ENCODE measurements around the gene HBM. TPM values are rescaled to one million over a fixed set of nuclear protein-coding genes. Genes with fewer than 3 reads are reported as not detected.
"Not testable (repeated sequence)": the region's sequence is repeated elsewhere in the genome, so short reads cannot be mapped to it uniquely, and the experiment has no call there.

Gene HBM, protein sequence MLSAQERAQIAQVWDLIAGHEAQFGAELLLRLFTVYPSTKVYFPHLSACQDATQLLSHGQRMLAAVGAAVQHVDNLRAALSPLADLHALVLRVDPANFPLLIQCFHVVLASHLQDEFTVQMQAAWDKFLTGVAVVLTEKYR
- 1 to 10 TPM in 1 of 2 donors, under 1 TPM in 1; 0.90 to 1.5 TPM for total RNA-seq
- long read RNA-seq, donor 1, result 0 reads
- long read RNA-seq, donor 2, result 0 reads

GRCh38 chr16:165539-166374, at the start of gene HBM:
Gene HBM, plus strand, starts transcription at chr16:165978. Its CDS starts 20 bp downstream, at chr16:165998.
- no peak for DNase-seq (ENCODE audit: low spot score)
- intact Hi-C loops (cut with DNase I), result no loop called here

GRCh38 chr16:116015-116414, 49.8 kb upstream of the HBM start:
- intact Hi-C loops (cut with DNase I), result no loop called here
- peak; percentile 70 for DNase-seq (ENCODE audit: low spot score)

DNA sequence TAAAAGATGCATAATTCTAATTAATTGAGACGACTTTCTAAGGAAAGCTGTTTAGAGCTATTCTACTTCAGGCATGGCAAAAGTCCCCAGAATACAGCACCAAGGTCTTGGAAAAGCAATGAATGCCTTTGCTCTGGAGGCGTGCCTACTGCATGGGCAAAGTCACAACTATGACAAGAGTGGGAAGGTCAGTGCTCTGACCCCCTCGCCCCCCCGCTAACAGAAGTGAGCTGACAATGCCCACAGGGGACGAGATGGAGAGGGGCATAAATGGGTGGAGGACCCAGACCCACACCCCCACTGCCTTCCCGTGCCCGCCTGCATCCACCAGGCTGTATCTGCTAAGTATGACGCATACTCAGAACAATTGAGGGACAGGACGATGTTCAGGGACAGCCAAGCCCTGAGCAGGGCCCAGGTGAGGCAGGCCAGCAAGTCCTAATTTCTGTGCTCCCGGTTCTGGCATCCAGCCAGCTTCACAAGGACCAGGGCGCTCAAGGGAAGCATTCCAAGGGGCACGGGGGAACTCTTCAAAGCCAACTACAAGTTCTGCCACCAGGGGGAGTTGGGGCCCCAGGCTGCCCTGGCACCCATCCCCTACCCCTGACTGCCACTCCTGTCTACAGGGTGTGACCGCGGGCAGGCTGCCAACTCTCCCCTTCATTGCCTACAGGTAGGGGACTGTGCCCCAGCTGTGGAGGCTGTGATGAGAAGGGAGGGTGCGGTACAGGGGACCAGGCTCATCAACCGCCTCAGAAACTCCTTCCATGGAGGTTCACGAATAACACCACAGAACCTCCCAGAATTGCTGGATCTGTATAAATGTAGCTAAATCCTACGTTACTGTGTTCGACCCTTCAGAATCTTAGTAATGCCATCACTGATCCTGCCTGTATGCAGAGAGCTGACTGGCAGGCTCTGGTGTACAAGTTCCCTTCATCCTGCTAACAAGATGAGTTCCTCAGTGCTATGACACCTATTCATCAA, 48.1 kb upstream of the HBM start:
- no peak for DNase-seq (ENCODE audit: low spot score)
- intact Hi-C loops (cut with DNase I), result no loop called here

GRCh38 chr16:118857-119256, 46.9 kb upstream of the HBM start:
- intact Hi-C loops (cut with DNase I), result no loop called here
- no peak for DNase-seq (ENCODE audit: low spot score)

GRCh38 chr16:119295-119694, 46.5 kb upstream of the HBM start:
- no peak for DNase-seq (ENCODE audit: low spot score)
- intact Hi-C loops (cut with DNase I), result no loop called here

DNA sequence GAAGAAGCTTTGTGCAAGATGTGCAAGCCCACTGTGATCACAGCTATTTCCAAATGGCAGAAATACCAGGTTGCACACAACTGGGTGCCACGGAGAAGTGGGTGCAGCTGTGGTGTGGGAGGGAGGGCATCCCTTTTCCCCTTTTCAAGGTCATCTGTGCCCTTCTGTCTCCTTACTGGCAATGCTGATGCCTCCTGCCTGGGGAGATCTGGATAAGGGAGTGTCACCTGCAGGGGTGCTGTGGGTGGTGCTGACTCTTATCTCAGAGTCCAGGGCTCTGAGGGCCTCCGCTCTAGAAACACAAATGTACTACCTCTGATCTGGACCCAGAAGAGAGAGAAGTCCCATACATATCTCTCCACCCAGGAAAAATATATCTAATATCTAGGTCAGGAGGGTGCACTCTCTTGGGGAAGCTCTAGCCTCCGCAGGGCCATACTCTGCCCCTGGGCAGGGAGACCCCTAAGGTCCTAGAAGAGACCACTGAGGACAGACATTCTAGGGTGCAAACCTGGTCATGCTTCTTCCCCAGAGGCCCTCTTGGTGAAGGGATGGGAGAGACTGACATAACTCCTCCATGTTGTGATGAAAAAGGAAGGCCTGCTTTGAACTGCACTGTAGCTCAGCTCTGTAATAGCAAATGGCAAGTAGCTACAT, 45.8 kb upstream of the HBM start:
- DNase-seq (ENCODE audit: low spot score), result no peak
- intact Hi-C loops (cut with DNase I), result no loop called here

- DNase-seq (ENCODE audit: low spot score), result no peak
- intact Hi-C loops (cut with DNase I), result no loop called here
Observed at GRCh38 chr16:120756-121155, 45.0 kb upstream of the HBM start.

- intact Hi-C loops (cut with DNase I), result no loop called here
- DNase-seq (ENCODE audit: low spot score), result no peak
Observed at GRCh38 chr16:122361-122760, 43.4 kb upstream of the HBM start.

DNA sequence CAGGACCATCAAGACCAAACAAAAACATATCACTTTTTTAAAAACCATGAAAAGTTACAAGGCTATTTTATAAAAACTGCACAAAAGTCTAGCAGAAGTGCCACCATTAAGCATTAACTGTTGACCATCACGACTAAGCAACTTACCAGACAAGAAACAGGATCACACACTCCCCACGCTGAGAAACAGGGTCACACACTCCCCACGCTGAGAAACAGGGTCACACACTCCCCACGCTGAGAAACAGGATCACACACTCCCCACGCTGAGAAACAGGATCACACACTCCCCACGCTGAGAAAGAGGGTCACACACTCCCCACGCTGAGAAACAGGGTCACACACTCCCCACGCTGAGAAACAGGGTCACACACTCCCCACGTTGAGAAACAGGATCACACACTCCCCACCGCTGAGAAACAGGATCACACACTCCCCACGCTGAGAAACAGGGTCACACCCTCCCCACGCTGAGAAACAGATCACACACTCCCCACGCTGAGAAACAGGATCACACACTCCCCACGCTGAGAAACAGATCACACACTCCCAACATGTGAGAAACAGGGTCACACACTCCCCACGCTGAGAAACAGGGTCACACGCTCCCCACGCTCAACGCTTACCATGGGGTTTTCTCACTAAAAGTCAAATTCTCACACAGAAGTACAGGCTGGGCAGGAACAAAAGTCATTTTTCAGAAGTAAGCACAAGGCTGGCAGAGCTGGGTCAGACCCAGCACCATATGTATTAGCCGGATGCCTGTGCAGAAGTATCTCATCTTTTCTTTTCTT, 42.0 kb upstream of the HBM start:
- intact Hi-C loops (cut with DNase I); DNase-seq (ENCODE audit: low spot score): not testable (repeated sequence)

GRCh38 chr16:125011-125410, 40.8 kb upstream of the HBM start:
- intact Hi-C loops (cut with DNase I), result no loop called here

DNA sequence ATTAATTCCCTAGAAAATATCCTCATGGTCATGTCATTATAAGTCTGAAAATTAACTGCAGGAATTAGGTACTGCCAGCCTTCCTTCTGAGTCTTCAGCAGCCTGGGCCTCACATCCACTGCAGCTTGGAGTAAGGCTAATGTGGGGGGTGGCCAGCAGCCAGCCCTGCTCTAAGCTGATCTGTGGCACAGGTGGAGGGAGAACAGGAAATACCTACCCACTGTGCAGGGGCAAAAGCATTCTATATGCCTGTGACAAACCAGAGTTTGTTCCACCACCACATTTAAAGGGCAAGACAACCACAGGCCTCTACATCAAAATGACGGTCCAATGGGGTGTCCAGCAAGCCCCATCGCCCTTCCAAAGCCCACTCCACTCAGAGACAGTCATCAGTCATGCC, 36.7 kb upstream of the HBM start:
- intact Hi-C loops (cut with DNase I), result no loop called here
- DNase-seq (ENCODE audit: low spot score), result peak; percentile 11

More at GRCh38 chr16:125011-125410, 40.8 kb upstream of the HBM start:
- no peak for DNase-seq (ENCODE audit: low spot score)

DNA sequence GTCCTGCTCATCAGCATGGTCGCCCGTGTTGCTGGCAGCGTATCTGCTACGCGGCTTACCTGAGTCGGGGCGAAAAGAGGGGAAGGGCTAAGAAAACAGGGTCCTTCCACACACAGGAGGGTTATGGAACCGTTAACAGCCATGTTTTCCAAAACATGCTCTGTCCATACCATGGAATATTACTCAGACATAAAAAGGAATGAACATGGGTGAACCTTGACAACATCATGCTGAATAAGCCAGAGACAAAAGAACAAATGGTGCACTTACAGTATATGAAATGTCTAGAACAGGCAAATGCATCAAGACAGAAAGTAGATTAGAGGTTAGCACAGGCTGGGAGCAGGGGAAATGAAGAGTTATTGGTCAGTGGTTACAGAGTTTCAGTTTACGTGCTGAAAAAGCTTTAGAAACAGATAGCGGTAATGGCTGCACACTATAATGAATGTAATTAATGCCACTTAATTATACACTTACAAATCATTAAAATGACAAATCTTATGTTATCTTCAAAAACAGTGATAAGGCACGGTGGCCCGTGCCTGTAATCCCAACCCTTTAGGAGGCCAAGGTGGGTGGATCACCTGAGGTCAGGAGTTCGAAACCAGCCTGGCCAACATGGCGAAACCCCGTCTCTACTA, 35.1 kb upstream of the HBM start:
- DNase-seq (ENCODE audit: low spot score), result peak; percentile 31
- intact Hi-C loops (cut with DNase I), result no loop called here

DNA sequence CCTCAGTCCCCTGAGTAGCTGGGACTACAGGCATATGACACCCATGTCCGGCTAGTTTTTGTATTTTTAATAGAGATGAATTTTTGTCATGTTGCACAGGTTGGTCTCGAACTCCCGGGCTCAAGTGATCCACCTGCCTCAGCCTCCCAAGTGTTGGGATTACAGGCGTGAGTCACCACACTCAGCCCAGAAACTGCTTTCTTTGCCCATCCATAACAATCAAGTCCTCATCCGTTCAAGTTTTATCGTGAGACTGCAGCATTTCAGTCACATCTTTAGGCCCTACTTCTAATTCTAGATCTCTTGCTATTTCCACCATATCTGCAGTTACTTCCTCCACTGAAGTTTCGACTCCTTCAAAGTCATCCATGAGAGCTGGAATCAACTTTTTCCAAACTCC, 33.7 kb upstream of the HBM start:
- intact Hi-C loops (cut with DNase I), result no loop called here
- no peak for DNase-seq (ENCODE audit: low spot score)

DNA sequence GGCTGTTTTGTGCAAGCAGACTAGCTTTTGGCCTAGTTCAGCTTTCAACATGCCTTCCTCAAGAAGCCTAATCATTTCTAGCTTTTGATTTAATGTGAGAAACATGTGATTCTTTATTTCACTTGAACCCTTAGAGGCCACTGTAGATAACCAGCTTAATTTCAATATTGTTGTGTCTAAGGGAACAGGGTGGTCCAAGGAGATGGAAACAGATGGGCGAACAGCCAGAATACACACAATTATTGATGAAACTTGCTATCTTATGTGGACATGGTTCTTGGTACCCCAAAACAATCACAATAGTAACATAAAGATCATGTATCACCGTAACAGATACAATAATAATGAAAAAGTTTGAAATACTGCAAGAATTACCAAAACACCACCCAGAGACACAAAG, 32.1 kb upstream of the HBM start:
- DNase-seq (ENCODE audit: low spot score), result no peak
- intact Hi-C loops (cut with DNase I), result loop anchor here in 1 of 2 donors (1.0 kb wide), 1 partner anchor 21 kb away; no protein-coding TSS in a partner anchor

- intact Hi-C loops (cut with DNase I), result no loop called here
- DNase-seq (ENCODE audit: low spot score), result peak; percentile 78
Observed at GRCh38 chr16:138049-138417, 27.7 kb upstream of the HBM start.

DNA sequence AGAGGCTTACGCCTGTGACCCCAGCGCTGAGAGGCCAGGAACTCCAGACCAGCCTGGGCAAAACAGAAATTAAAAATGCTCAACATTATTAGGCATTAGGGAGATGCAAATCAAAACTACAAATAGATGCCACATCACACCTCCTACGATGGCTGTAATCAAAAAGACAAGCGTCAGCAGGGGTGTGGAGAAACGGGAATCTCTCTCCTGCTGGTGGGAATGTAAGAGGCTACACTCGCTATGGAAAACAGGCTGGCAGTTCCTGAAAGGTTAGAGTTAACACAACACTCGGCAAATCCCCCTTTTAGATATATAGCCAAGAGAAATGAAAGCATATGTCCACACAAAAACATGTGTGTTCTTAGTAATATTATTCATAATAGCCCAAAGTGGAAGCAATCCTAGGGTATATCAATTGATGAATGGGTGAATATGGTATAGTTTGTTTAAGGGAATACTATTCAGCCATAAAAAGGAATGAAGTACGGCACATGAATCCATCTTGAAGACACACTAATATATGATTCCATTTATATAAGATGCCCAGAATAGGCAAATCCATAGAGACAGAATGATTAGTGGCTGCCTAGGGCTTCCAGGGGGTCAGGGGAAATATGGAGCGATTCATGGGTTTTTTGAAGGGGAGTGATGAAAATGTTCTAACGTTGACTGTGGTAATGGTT, 25.5 kb upstream of the HBM start:
- peak; percentile 28 for DNase-seq (ENCODE audit: low spot score)
- intact Hi-C loops (cut with DNase I), result no loop called here

DNA sequence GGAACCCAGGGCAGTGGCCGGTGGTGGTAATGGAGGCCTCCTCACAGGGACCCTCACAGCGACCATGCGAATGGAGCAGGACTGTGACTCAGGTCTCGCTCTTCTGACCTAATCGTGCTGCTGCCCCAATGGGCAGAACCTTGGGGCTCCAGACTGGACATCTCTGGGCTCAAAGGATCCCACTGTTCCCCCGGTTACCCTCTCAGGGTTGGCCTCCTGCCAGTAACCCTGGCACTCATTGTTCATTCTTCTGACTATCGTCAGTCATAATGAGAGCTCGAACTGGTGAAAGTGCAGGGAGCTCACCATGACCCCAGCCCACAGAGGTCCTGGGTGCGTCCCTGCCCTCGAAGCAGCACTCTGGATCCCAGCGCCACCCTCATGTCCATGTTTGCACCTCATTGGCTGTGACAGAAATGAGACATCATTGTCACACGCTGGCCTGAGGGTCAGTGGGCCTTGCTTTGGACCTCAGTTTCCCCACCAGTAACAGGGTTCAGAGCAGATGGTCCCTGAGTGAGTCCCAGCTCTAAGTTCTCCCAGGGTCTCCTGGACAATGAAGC, 23.3 kb upstream of the HBM start:
- DNase-seq (ENCODE audit: low spot score), result no peak
- intact Hi-C loops (cut with DNase I), result no loop called here

Measured in posterior vena cava (tissue), 2 donors.